H9 (cell line): Measurements from ENCODE around the gene CTCFL. TPM values are rescaled to one million over a fixed set of nuclear protein-coding genes. Genes with fewer than 3 reads are reported as not detected.

Experiments used
- DNase-seq: peaks from one replicate; pipeline ENCODE4 v3.0.0-alpha.2; 2017
- H2AFZ ChIP-seq: one replicate; pipeline ENCODE4 v1.6.1; 2013; ENCODE audit warnings: mild to moderate bottlenecking, low read length, control low read depth, moderate library complexity
- H2AK5ac ChIP-seq: 2 replicates; pipeline ENCODE4 v1.6.1; 2013; ENCODE audit warnings: low read length, control low read depth, mixed read lengths; ENCODE audit not compliant: insufficient read length
- H2BK120ac ChIP-seq: one replicate; pipeline ENCODE4 v1.6.1; 2013; ENCODE audit warnings: low read depth, mild to moderate bottlenecking, low read length, control low read depth, inconsistent platforms; ENCODE audit not compliant: poor library complexity, severe bottlenecking
- H2BK12ac ChIP-seq: 2 replicates; pipeline ENCODE4 v1.6.1; 2013; ENCODE audit warnings: low read length, control low read depth, mixed read lengths, low read depth; ENCODE audit not compliant: insufficient read length
- H2BK15ac ChIP-seq: 2 replicates; pipeline ENCODE4 v1.6.1; 2013; ENCODE audit warnings: low read depth, low read length, control low read depth
- H2BK20ac ChIP-seq: one replicate; pipeline ENCODE4 v1.6.1; 2013; ENCODE audit warnings: low read depth, mild to moderate bottlenecking, low read length, control low read depth, inconsistent platforms; ENCODE audit not compliant: poor library complexity, severe bottlenecking
- H2BK5ac ChIP-seq: 2 replicates; pipeline ENCODE4 v1.6.1; 2013; ENCODE audit warnings: low read length, control low read depth, mixed read lengths; ENCODE audit not compliant: insufficient read length
- H3K14ac ChIP-seq: 2 replicates; pipeline ENCODE4 v1.6.1; 2013; ENCODE audit warnings: low read length, control low read depth; ENCODE audit not compliant: insufficient read depth
- H3K18ac ChIP-seq: 2 replicates; pipeline ENCODE4 v1.6.1; 2013; ENCODE audit warnings: low read depth, mild to moderate bottlenecking, mixed read lengths, low read length, control low read depth; ENCODE audit not compliant: insufficient read length
- H3K23ac ChIP-seq: 2 replicates; pipeline ENCODE4 v1.6.1; 2013; ENCODE audit warnings: low read length, control low read depth, mixed read lengths, low read depth; ENCODE audit not compliant: insufficient read length
- H3K23me2 ChIP-seq: 2 replicates; pipeline ENCODE4 v1.6.1; 2013; ENCODE audit warnings: low read depth, mild to moderate bottlenecking, mixed read lengths, low read length, control low read depth; ENCODE audit not compliant: insufficient read length, poor library complexity, severe bottlenecking
- H3K27ac ChIP-seq: 2 replicates; pipeline ENCODE4 v1.5.1; 2013; ENCODE audit warnings: low read length, control low read depth, mixed read lengths, low read depth; ENCODE audit not compliant: insufficient read length
- H3K27me3 ChIP-seq: 2 replicates; pipeline ENCODE4 v1.6.1; 2013; ENCODE audit warnings: low read length, control low read depth, inconsistent platforms; ENCODE audit not compliant: insufficient read depth
- H3K4ac ChIP-seq: 2 replicates; pipeline ENCODE4 v1.6.1; 2013; ENCODE audit warnings: low read depth, mild to moderate bottlenecking, control low read depth, inconsistent platforms, low read length, moderate library complexity
- H3K4me1 ChIP-seq: 2 replicates; pipeline ENCODE4 v1.6.1; 2013; ENCODE audit warnings: low read length, control low read depth, inconsistent platforms; ENCODE audit not compliant: insufficient read depth
- H3K4me2 ChIP-seq: 2 replicates; pipeline ENCODE4 v1.6.1; 2013; ENCODE audit warnings: low read length, control low read depth, mixed read lengths; ENCODE audit not compliant: insufficient read length, insufficient read depth
- H3K56ac ChIP-seq: 2 replicates; pipeline ENCODE4 v1.6.1; 2013; ENCODE audit warnings: low read depth, mild to moderate bottlenecking, mixed read lengths, low read length, control low read depth; ENCODE audit not compliant: insufficient read length
- H3K79me1 ChIP-seq: 2 replicates; pipeline ENCODE4 v1.6.1; 2013; ENCODE audit warnings: low read depth, mild to moderate bottlenecking, moderate library complexity, low read length, control low read depth, inconsistent platforms; ENCODE audit not compliant: insufficient read depth, poor library complexity, severe bottlenecking
- H3K79me2 ChIP-seq: 2 replicates; pipeline ENCODE4 v1.6.1; 2013; ENCODE audit warnings: low read length, control low read depth, inconsistent platforms; ENCODE audit not compliant: insufficient read depth
- H3K9ac ChIP-seq: 2 replicates; pipeline ENCODE4 v1.6.1; 2013; ENCODE audit warnings: low read length, control low read depth, mixed read lengths; ENCODE audit not compliant: insufficient read length; ENCODE audit errors: extremely low read depth
- H3K9me3 ChIP-seq: one replicate; pipeline ENCODE4 v1.6.1; 2013; ENCODE audit warnings: low read depth, low read length, inconsistent platforms; ENCODE audit not compliant: control insufficient read depth
- H3T11ph ChIP-seq: one replicate; pipeline ENCODE4 v1.6.1; 2013; ENCODE audit warnings: mild to moderate bottlenecking, low read length, control low read depth, inconsistent platforms
- H4K20me1 ChIP-seq: one replicate; pipeline ENCODE4 v1.6.1; 2013; ENCODE audit not compliant: control insufficient read depth, insufficient read length, insufficient read depth
- H4K5ac ChIP-seq: 2 replicates; pipeline ENCODE4 v1.6.1; 2013; ENCODE audit warnings: low read depth, mild to moderate bottlenecking, mixed read lengths, low read length, control low read depth; ENCODE audit not compliant: insufficient read length
- H4K8ac ChIP-seq: replicated peaks from 2 replicates; pipeline ENCODE4 v1.6.1; 2013; ENCODE audit warnings: low read length, control low read depth, mixed read lengths, low read depth; ENCODE audit not compliant: insufficient read length
- H4K91ac ChIP-seq: 2 replicates; pipeline ENCODE4 v1.6.1; 2013; ENCODE audit warnings: low read depth, mild to moderate bottlenecking, moderate library complexity, mixed read lengths, low read length, control low read depth; ENCODE audit not compliant: insufficient read length
- H3K27ac Mint-ChIP-seq, 3 experiments: 2 replicates in 2 of 3; 3 replicates in 1 of 3; pipeline ENCODE4 v1.8.0; 2020 to 2021; ENCODE audit warnings: mixed read lengths in 3 of 3, mild to moderate bottlenecking in 1 of 3, moderate library complexity in 1 of 3
- H3K27me3 Mint-ChIP-seq: 2 replicates; pipeline ENCODE4 v1.8.0; 2021; ENCODE audit warnings: low read depth, mild to moderate bottlenecking, moderate library complexity, mixed read lengths
- H3K36me3 Mint-ChIP-seq, 3 experiments: 2 replicates in 2 of 3; 3 replicates in 1 of 3; pipeline ENCODE4 v1.8.0; 2020 to 2021; ENCODE audit warnings: low read depth in 3 of 3, mixed read lengths in 3 of 3; ENCODE audit not compliant: insufficient read depth in 1 of 3
- H3K4me1 Mint-ChIP-seq, 2 experiments: 2 replicates each; pipeline ENCODE4 v1.8.0; 2020; ENCODE audit warnings: mixed read lengths in 2 of 2
- H3K4me3 Mint-ChIP-seq, 2 experiments: 2 replicates in 1 of 2; 3 replicates in 1 of 2; pipeline ENCODE4 v1.8.0; 2020 to 2021; ENCODE audit warnings: mild to moderate bottlenecking in 2 of 2, mixed read lengths in 2 of 2, moderate library complexity in 1 of 2
- H3K9me3 Mint-ChIP-seq, 2 experiments: 2 replicates in 1 of 2; 3 replicates in 1 of 2; pipeline ENCODE4 v1.8.0; 2020; ENCODE audit warnings: mild to moderate bottlenecking in 2 of 2, mixed read lengths in 2 of 2, moderate library complexity in 1 of 2
- whole genome bisulfite sequencing: extraction: QIAGEN DNeasy Blood & Tissue Kit; methylation state at CpG from one replicate; pipeline ENCODE4 v1.1.7; 2013; ENCODE audit warnings: missing lambda C conversion rate, low lambda C conversion rate, mixed read lengths; ENCODE audit not compliant: insufficient read length; ENCODE audit errors: extremely low coverage; 5-methylcytosine and 5-hydroxymethylcytosine counted together
- total RNA-seq: library from RNA; stranded (reverse); gene quantifications from 2 replicates; pipeline ENCODE4 v1.2.1, GENCODE V29; 2021
- TF ChIP-seq, protein P1 (sequence below): fragments of 200-600 bp; sonication (generic); conservative IDR thresholded peaks from 3 replicates; pipeline ENCODE4 v1.8.0; 2021; ENCODE audit warnings: antibody characterized with exemption, mild to moderate bottlenecking

The CTCFL gene
- total RNA-seq, 1 experiment from 2014 or later, result 0.90 TPM

DNA sequence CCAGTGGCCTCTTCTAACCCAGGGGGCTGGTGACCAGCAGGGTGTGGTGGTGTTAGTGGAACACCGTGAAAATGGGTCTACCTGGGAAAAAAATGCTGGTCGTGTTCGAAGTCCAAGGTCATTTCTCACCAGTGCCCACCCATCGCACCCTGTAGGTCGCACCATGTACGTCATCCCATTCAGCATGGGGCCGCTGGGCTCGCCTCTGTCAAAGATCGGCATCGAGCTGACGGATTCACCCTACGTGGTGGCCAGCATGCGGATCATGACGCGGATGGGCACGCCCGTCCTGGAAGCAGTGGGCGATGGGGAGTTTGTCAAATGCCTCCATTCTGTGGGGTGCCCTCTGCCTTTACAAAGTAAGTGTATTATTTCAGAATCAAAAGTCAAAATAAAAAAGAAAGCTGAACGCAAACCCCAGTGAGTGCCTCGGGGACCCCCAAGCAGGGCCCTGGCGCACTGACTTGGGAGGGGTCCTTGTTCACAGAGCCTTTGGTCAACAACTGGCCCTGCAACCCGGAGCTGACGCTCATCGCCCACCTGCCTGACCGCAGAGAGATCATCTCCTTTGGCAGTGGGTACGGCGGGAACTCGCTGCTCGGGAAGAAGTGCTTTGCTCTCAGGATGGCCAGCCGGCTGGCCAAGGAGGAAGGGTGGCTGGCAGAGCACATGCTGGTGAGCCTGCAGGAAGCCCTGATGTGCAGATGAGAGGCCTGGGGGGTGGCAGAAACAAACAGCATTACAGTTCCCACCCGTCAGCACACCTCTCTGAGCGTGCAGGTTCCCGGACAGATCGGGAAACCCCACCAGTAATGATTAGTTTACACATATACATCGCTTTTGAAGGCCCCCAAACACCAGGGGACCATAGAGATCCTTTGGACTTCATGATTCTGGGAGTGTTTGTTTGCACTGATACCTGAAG, 37.9 kb upstream of the CTCFL start:
- Histone ChIP-seq H2BK12ac (no peak overlapping the region), H3K9me3 (no peaks in the 10 kb centered on the region), H3K18ac (no peak overlapping the region), H4K91ac (no peak overlapping the region), H3K79me2 (no peaks in the 10 kb centered on the region), H3T11ph (no peak overlapping the region), H3K27ac (no peak overlapping the region), H3K23me2 (no peaks in the 10 kb centered on the region), H2BK5ac (no peak overlapping the region), H2BK15ac (no peak overlapping the region), H3K27me3 (no peaks in the 10 kb centered on the region), H2AK5ac (no peak overlapping the region), H4K8ac (no peak overlapping the region), H2AFZ (no peak overlapping the region), H3K23ac (no peak overlapping the region), H3K4me1 (no peaks in the 10 kb centered on the region), H3K4ac (no peak overlapping the region), H2BK120ac (no peak overlapping the region), H2BK20ac (no peak overlapping the region), H3K56ac (no peak overlapping the region), H4K5ac (no peak overlapping the region), H3K79me1 (no peaks in the 10 kb centered on the region), H3K14ac (peak overlapping the region; percentile 27; the same call in 1 of the 2 replicates), H3K4me2 (no peak overlapping the region), H4K20me1 (no peaks in the 10 kb centered on the region), H3K9ac (no peak overlapping the region)
- Mint-ChIP-seq H3K27ac (no peak overlapping the region), H3K27me3 (peaks cover 15% of the 10 kb centered on the region), H3K36me3 (no peaks in the 10 kb centered on the region), H3K9me3 (no peaks in the 10 kb centered on the region), H3K4me1 (no peaks in the 10 kb centered on the region), H3K4me3 (no peak overlapping the region)
- DNase-seq, result no peak
- no CpG with 5 or more reads among the region's 35 CpGs for WGBS
- TF ChIP-seq, protein P1, sequence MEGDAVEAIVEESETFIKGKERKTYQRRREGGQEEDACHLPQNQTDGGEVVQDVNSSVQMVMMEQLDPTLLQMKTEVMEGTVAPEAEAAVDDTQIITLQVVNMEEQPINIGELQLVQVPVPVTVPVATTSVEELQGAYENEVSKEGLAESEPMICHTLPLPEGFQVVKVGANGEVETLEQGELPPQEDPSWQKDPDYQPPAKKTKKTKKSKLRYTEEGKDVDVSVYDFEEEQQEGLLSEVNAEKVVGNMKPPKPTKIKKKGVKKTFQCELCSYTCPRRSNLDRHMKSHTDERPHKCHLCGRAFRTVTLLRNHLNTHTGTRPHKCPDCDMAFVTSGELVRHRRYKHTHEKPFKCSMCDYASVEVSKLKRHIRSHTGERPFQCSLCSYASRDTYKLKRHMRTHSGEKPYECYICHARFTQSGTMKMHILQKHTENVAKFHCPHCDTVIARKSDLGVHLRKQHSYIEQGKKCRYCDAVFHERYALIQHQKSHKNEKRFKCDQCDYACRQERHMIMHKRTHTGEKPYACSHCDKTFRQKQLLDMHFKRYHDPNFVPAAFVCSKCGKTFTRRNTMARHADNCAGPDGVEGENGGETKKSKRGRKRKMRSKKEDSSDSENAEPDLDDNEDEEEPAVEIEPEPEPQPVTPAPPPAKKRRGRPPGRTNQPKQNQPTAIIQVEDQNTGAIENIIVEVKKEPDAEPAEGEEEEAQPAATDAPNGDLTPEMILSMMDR, result no peak
